GM19397 (cell line): ENCODE results near the gene SLC6A3.
"Not testable (repeated sequence)": the region's sequence is repeated elsewhere in the genome, so short reads cannot be mapped to it uniquely, and the experiment has no call there.

Experiments used
- ATAC-seq: cut with Tn5 transposase; IDR thresholded peaks from one replicate; pipeline ENCODE4 v1.9.1; 2021; ENCODE audit warnings: mild to moderate bottlenecking, moderate library complexity; ENCODE audit not compliant: unreplicated experiment

SLC6A3 gene

DNA sequence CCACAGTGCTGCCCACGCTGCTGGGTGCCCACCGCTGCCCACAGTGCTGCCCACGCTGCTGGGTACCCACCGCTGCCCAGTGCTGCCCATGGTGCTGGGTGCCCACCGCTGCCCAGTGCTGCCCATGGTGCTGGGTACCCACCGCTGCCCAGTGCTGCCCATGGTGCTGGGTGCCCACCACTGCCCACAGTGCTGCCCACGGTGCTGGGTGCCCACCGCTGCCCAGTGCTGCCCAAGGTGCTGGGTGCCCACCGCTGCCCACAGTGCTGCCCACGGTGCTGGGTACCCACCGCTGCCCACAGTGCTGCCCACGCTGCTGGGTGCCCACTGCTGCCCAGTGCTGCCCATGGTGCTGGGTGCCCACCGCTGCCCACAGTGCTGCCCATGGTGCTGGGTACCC is 22.7 kb downstream of the SLC6A3 start:
- ATAC-seq, result not testable (repeated sequence)

DNA sequence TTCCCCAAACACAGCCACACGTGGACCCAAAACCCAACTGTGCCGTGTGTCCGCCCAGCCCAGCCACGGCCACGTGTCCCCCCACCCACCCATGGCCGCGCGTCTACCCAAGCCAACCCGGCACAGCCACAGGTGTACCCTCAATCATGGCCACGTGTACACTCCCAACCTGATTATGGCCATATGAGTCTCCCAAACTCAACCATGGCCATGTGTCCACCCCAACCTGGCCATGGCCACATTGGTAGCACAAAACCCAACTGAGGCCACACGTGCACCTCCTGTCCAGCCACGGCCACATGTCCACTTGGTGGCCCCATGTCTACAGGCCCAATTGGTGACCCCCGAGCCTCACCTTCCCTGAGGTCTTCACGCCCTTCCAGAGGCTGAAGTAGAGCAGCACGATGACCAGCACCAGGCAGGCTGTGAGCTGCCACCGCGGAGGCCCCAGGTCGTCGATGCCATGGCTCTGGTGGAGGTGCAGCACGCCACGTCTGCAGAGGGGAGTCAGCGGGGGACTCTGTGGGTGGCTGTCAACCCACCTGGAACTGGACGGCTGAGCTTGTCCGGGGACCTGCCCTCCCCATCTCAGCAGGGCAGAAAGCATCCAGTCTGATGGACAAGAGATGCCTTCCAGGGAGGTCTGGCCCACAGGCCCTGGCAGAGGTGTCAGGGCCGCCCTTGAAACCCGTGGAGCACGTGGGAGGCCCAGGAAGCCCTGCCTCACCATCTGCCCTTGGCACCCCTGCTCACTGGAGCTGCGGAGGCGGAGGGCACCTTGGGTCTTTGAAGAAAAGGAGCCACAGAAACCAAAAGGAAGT is 23.5 kb downstream of the SLC6A3 start:
- ATAC-seq, result no peak

DNA sequence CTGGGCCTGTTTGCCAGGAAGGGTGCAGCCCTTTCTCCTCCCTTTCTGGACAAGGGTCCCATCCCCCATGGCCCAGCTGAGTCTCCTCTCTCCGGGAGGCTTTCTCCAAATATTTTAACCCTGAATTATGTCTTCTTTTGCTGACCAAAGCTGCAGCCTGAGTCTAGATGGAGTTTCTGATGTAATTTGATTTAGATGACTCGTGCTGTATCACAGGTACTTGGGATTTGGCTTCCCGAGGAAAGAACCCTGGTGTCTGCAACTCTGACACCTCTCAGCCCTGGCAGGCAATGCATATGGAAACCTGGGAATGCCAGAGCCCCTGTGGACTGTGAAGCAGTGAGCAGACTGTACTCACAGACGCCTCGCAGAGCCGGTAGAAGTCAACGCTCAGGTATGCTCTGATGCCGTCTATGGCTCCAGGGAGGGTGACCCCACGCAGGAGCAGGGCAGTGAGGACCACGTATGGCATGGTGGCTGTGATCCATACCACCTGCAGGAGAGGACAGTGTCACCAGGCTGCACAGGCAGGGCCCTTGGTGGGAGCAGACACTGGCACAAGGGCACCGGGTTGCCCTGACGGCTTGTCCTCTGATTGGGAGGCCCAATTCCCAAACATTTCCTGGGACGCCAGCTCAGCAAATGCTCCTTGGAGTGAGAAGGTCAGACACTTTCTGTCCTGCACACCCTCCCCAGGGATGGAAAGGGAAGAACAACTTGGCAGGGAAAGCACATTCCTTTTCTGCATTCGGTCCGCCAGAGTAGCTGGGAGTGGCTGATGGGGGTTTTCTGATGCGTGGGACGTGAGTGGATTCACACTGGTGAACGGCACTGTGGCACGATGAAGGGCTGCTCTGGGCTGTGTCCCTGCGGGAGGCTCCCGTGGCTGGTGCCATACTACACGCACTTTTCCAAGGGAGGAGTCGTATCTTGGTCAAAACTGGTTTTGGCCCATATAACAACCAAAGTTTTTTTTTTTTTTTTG is 24.7 kb downstream of the SLC6A3 start:
- ATAC-seq, result no peak

DNA sequence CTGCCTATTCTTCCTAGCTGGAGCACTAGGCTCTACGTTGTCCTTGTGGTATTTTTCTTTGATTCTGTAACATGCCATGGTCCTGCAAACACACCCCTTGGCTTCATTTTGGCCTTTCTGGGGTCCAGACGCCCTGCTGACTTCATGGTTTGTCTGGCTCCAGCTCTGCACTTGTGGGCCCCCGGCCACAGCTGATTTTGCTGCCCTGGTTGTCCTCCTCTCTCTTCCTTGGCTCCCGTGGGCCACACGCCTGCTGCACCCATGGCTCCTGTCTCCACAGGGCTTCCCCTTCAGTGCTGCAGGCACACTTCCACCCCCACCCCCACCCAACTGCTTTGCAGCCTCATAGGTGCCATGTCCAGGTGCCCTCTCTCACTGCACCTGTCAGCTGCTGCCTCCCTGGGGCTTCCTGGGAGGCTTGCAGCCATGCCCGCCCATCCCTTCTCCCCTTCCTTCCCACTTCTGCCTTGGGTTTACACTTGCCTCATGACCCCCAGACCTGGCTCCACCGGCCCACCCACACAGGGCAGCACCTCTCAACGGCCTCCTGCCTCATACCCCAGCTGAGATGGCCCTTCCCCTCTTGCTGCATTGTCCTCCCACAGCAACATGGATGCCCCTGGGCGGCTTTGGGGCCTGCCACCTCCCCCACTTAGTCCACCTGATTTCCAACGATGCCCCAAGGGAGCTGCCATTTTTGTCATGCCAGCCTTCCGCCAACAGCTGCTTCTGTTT is 25.6 kb downstream of the SLC6A3 start:
- no peak for ATAC-seq

DNA sequence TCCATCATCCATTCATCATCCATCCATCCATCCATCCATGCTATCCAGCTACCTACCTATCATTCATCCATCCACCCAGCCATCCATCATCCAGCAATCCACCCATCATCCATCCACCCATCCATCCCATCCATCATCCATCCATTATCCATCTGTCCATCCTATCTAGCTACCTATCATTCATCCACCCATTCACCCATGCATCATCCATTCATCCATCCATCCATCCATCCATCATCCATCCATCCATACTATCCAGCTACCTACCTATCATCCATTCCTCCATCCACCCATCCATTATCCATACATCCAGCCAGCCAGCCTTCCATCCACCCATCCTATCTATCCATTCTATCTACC is 26.3 kb downstream of the SLC6A3 start:
- no peak for ATAC-seq

DNA sequence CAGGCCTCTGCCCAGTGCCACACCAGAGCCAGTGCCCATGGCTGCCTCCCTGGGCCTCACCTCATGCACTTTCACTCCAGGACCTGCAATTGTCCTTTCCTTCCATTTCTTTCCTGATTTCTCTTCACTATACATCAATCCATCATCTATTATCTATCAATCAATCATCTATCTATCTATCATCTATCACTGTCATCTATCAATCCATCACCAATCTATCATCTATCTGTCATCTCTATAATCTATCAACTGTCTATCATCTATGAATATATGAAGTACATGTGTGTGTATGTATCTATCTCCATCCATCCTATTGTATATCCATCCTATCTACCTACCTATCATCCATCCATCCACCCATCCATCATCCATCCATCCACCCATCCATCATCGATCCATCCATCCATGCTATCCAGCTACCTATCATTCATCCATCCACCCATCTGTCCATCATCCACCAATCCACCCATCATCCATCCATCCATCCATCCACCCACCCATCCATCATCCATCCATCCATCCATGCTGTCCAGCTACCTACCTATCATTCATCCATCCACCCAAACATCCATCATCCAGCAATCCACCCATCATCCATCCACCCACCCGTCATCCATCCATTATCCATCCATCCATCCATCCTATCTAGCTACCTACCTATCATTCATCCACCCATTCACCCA is 26.9 kb downstream of the SLC6A3 start:
- ATAC-seq, result no peak

DNA sequence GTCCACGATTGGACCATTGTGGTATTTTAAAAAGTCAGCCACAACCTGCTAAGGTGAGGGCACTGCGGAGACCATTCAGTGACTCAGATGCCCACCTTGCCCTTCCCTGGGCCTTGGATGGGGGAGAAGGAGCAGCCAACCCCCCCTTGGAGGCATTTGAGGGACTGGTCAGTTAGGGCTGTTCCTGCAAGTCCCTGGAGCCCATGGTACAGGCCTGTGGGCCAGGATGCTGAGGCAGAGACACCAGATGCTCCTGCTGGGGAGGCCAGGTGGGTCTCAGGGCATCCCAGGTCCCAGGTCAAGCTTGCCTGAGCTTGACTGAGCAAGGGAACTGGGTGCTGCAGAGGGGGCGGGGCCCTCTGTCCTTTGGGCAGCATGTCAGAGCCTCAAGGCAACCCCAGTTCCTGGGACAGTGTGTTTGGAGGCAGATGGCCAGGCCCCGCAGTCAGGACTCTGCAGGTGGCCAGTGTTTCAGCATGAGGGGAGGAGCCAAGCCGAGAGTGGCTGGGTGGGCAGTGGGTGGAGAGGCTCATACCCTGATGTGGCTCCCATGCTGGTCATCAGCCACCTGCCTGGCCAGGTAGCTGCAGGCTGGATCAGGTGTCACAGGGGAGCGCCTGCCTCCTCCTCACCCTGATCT is 27.5 kb downstream of the SLC6A3 start:
- no peak for ATAC-seq

DNA sequence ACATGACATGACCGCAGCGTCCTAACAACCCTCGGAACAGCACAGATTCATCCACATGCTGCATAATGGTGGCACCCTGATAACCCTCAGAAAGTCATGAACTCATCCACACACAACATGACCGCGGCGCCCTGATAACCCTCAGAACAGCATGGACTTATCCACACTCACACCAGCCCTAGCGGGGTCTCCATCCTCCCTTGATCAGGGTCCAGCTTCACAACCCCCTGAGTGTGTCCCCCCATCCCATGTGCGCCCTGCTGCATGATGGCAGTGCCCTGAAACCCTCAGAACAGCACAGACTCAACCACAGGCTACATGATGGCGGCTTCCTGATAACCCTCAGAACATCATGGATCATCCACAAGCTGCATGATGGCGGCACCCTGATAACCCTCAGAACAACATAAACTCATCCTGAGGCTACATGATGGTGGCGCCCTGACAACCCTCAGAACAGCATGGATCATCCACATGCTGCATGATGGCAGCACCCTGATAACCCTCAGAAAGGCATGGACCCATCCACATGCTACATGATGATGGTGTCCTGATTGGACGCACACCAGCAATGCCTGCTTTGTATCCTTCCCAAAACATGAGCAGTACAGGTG is 28.3 kb downstream of the SLC6A3 start:
- no peak for ATAC-seq

DNA sequence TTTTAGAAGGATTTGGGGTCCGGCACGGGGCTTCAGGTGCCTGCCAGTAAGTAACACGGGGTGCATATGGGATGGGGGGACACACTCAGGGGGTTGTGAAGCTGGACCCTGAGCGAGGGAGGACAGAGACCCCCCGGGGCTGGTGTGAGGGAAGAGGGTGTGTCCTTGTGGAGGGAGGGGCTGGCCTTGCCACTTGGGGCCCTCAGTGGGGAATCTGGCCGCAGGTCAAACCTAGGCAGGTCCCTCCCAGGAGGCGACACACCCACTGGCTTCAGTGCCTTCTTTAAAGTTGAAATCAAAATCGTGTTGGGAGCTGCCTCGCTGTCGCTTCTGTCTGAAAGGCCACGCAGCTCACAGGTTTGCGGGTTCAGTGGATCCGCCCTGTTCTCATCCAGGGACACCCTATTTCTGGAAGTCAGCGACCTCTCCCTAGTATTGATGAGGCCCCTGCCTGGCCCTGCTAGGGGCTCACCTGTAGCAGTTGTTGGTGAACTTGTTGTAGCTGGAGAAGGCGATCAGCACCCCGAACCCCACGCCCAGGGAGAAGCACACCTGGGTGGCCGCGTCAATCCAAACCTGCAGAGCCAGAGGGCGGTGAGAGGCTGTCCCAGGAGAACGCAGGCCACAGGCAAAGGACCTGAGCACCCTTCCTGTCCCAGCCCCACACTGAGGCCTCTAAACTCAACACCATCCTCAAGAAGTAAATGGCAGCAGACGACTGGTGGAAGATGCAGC is 29.4 kb downstream of the SLC6A3 start:
- ATAC-seq, result no peak

DNA sequence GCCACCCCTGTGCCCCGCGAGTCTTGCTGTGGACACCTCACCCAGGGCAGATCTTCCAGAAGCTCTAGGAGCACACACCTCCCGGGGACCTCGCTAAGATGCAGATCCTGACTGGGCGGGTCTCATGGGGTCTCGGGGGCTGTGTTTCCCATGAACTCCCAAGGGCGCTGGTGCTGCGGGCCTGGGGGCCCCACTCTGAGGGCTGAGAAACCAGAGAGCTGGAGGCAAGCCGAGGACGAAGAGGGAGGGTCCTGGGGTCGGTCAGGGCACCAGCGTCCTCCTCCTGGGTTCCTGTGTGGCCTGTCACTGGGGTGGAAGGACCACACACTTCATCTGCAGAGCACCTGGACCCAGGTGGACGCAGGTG is 30.2 kb downstream of the SLC6A3 start:
- no peak for ATAC-seq

DNA sequence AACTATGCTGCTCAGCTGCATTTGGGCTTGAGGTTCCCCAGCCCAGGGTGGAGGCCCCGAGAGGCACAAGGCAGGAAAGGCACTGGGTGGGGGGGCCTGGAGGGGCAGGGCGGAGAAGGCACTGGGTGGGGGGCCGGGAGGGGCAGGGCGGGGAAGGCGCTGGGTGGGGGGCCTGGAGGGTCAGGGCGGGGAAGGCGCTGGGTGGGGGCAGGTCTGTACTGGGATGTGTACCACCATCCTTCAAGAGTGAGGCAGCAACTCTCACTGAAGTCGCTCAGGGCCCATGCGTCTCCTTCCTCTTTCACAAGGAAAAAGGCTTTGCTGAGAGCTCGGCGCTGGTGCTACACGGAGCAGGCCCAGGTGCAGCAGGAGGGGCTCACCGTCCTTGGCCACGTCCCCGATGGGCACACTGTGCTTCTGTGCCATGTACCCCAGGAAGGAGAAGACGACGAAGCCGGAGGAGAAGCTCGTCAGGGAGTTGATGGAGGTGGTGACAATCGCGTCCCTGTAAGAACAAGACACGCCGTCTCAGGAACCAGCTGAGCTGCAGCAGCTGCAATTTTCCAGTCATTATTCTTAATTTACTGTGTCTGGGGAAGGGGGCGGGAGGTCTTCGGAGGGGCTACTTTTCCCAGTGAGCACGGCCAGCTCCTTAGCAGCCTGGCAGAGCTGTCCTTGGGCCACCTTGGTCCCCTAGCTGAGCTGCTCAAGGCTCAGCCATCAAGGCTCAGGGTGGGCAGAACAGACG is 30.8 kb downstream of the SLC6A3 start:
- no peak for ATAC-seq

DNA sequence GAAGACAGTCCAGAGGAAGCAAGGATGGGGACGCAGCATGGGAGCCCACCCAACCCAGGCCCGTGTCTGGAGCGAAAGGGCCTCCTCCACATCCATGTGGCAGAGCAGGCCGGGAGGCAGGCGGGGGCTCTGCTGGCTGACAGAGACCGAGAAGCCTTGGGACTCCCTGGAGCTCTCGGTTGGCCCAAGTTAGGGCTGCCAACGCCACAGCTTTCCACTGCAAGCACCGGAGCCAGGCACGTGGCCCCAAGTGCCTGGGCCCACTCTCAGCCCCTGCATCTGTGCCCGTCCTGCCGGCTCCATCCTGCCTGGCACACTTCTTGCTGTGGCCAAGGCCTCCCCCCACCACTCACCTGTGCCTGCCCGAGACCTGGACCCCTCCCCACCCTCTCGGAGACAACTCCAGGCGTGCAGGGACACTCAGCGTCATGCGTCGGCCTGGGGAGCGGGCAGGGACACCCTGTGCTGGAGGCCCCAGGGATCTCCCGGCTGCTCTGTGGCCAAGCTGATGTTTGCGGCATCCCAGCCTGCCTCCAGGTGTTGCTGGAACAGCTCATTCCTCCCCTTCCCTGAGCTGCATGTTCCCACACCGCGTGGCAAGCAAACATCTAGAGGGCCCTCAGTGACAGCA is 31.5 kb downstream of the SLC6A3 start:
- no peak for ATAC-seq

DNA sequence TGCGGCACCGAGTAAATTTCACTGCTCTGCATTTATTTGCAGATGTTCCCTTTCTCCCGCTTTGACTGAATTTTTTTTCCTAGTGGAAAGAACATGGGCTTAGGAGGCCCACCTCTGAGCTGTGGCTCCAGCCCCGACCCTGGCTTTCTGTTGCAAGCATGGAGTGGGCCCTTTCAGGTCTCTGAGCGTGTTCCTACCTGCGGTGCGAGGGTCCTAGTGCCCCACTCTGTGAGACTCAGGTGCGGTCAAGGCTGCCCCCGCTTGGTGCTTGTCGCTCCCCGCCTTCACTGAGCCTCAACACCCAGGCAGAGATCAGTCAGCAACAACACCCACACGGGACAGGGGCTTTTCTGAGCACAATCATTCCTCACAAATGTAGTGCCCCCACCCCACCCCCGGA is 32.0 kb downstream of the SLC6A3 start:
- no peak for ATAC-seq

DNA sequence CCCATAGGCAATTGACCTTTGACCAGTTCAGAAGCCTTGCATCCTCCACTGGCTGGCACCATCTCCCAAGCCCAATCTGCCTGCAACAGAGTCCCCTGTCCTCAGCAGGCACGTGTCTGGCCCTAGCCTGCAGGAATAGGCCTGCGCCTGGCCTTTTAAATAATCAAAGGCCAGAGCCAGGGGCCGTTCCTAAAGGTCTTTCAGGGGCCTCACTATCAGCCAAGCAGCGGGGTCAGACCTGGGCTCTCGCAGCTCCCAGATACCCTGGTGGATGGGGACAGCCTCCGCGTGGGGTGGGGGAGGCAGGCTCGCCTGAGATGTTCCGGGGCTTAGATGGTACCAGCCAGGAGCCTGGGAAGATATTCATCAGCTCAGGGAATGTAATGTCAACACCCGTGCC is 32.6 kb downstream of the SLC6A3 start:
- ATAC-seq, result no peak

DNA sequence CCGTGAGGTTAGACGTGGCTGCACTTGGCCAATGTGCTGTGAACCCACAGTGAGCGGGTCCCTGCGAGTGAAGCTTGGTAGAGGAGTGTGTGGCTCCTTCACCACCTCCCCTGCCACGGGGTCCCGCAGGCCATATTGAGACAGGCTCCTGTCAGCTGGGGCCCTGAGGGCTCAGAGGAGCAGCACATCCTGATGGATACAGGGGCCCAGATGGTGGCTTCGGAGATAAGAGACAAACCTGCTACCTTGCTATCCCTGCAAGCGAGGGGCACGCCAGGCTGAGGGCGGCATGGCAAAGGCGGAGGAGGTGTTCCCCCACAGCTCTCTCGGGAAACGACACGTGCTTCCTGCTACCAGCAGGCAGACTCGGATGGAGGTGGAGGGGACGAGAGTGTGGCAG is 33.1 kb downstream of the SLC6A3 start:
- ATAC-seq, result no peak

DNA sequence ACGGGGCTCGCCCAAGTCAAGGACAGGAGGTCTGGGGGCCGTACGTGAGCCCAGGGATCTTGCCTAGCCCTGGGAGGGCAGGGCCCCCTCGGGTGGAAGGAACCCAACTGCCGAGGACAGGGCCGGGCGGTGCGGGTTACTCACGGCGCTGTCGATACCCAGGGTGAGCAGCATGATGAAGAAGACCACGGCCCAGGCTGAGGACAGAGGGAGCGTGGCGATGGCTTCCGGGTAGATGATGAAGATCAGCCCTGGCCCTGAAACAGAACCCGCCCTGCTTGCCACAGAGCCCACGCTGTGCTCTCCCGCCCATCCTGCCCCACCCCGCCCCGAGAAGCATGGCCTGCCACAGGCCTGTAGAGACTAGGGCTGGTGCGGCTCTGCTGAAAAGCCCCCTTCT is 34.1 kb downstream of the SLC6A3 start:
- no peak for ATAC-seq

DNA sequence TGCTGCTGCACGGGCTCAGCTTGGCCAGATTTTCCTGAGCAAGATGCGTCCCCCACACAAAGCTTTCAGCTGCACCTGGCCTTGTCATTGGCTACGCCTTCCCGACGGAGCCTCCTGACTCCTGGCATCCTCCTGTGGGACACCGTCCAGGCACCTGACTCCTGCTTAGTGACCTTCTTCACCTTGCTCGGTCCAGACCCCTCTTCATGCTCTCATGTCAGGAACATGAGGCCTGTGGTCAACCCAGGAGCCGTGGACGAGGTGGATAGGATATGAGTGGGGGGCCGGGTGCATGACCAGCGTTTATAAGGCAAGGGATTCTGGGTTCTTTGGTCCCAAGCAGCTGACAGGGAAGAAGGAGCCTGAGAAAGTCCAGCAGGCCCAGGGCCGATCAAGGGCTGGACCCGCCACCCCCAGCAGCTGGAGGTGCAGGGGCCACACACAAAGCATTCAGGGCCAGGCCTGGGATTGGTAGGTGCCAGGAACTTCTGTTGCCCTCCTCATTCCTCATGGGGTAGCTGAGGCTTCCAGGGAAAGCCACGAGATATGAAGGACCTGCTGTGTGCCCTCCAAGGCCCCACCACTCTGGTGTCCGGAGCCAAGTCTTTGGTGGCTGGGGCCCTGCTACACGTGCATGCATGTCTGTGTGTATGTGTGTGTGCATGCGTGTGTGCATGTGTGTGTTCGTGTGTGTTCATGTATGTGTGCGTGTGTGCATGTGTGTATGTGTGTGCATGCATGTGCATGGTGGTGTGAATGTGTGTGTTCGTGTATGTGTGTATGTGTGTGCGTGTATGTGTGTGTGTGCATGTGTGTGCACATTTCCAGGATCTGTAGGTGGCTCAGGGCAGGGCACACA is 34.9 kb downstream of the SLC6A3 start:
- no peak for ATAC-seq
